ENCODE results near the gene MB21D2. TPM values are rescaled to one million over a fixed set of nuclear protein-coding genes. Genes with fewer than 3 reads are reported as not detected.

MB21D2 gene
- total and polyA plus RNA-seq, 2 donors (not counting 1 experiment from before 2014, with no cell fraction given), result 0.03 to 0.20 TPM

GRCh38 chr3:192827208-192827607 is 90.4 kb downstream of the MB21D2 start:
- ChIA-PET CTCF (no interaction called here), POLR2A (no interaction called here)
- Histone ChIP-seq H3K4me1 (ENCODE audit: control insufficient read depth in 2 of 2, insufficient read depth in 2 of 2, low read length in 2 of 2) (no peaks in the 10 kb centered on the region), H4K20me1 (ENCODE audit: control insufficient read depth, insufficient read depth, low read length, poor library complexity, severe bottlenecking) (no peaks in the 10 kb centered on the region), H3K27me3 (replicated peaks in 1 of 4; ENCODE audit: control extremely low read depth in 1 of 4, control insufficient read depth in 3 of 4, insufficient read depth in 4 of 4, low read length in 3 of 4) (peaks cover 0 to 6% (median 0%) of the 10 kb centered on the region in 4 experiments), H3K79me2 (ENCODE audit: control insufficient read depth, insufficient read depth, low read length) (no peaks in the 10 kb centered on the region), H3K4me2 (replicated peaks; ENCODE audit: low read depth, low read length, poor library complexity, severe bottlenecking) (no peak overlapping the region), H2AFZ (ENCODE audit: insufficient read depth, low read depth, low read length, poor library complexity, severe bottlenecking) (no peak overlapping the region), H3K36me3 (replicated peaks in 1 of 2; ENCODE audit: control extremely low read depth in 1 of 2, control insufficient read depth in 1 of 2, extremely low read depth in 1 of 2, insufficient read depth in 2 of 2, low read length in 1 of 2) (no peaks in the 10 kb centered on the region), H3K27ac (ENCODE audit: low read length in 2 of 2) (no peak overlapping the region), H3K9me3 (ENCODE audit: control extremely low read depth in 1 of 3, control insufficient read depth in 2 of 3, insufficient read depth in 1 of 3, low read length in 2 of 3) (no peaks in the 10 kb centered on the region), H3K4me3 (ENCODE audit: control extremely low read depth in 1 of 5, extremely low read depth in 1 of 5, insufficient read depth in 1 of 5, low read depth in 2 of 5, low read length in 4 of 5) (no peak overlapping the region), H3K9ac (ENCODE audit: low read length) (no peak overlapping the region)
- DNase-seq, result no peak
- ATAC-seq (ENCODE audit: low read depth), result no peak
- Mint-ChIP-seq H3K27ac (no peak overlapping the region), H3K27me3 (peaks cover 1% of the 10 kb centered on the region), H3K4me3 (no peak overlapping the region), H3K4me1 (no peaks in the 10 kb centered on the region), H3K9me3 (ENCODE audit: insufficient read depth) (no peaks in the 10 kb centered on the region)
- TF ChIP-seq CTCF (IDR thresholded peaks at IDR 0.05) (no peak), EZH2 (IDR thresholded peaks at IDR 0.05; ENCODE audit: borderline replicate concordance, insufficient read depth, low read depth, low read length, poor library complexity, severe bottlenecking) (no peak)
- intact Hi-C loops (cut with micrococcal nuclease), result no loop called here
- WGBS (ENCODE audit: insufficient coverage), result no CpG with 5 or more reads among the region's 4 CpGs

GRCh38 chr3:192826214-192827006 is 91.2 kb downstream of the MB21D2 start:
- Histone ChIP-seq H3K36me3 (replicated peaks in 1 of 2; ENCODE audit: control extremely low read depth in 1 of 2, control insufficient read depth in 1 of 2, extremely low read depth in 1 of 2, insufficient read depth in 2 of 2, low read length in 1 of 2) (no peaks in the 10 kb centered on the region), H3K27ac (ENCODE audit: low read length in 2 of 2) (no peak overlapping the region), H3K27me3 (replicated peaks in 1 of 4; ENCODE audit: control extremely low read depth in 1 of 4, control insufficient read depth in 3 of 4, insufficient read depth in 4 of 4, low read length in 3 of 4) (peaks cover 0 to 6% (median 0%) of the 10 kb centered on the region in 4 experiments), H3K4me3 (ENCODE audit: control extremely low read depth in 1 of 5, extremely low read depth in 1 of 5, insufficient read depth in 1 of 5, low read depth in 2 of 5, low read length in 4 of 5) (no peak overlapping the region), H3K4me2 (replicated peaks; ENCODE audit: low read depth, low read length, poor library complexity, severe bottlenecking) (no peak overlapping the region), H4K20me1 (ENCODE audit: control insufficient read depth, insufficient read depth, low read length, poor library complexity, severe bottlenecking) (no peaks in the 10 kb centered on the region), H3K4me1 (ENCODE audit: control insufficient read depth in 2 of 2, insufficient read depth in 2 of 2, low read length in 2 of 2) (no peaks in the 10 kb centered on the region), H3K79me2 (ENCODE audit: control insufficient read depth, insufficient read depth, low read length) (no peaks in the 10 kb centered on the region), H2AFZ (ENCODE audit: insufficient read depth, low read depth, low read length, poor library complexity, severe bottlenecking) (no peak overlapping the region), H3K9ac (ENCODE audit: low read length) (no peak overlapping the region), H3K9me3 (ENCODE audit: control extremely low read depth in 1 of 3, control insufficient read depth in 2 of 3, insufficient read depth in 1 of 3, low read length in 2 of 3) (no peaks in the 10 kb centered on the region)
- intact Hi-C loops (cut with micrococcal nuclease), result no loop called here
- WGBS (ENCODE audit: insufficient coverage), result 100% methylated on average over 1 of the region's 4 CpGs
- Mint-ChIP-seq H3K9me3 (ENCODE audit: insufficient read depth) (no peaks in the 10 kb centered on the region), H3K4me1 (no peaks in the 10 kb centered on the region), H3K27me3 (peaks cover 6% of the 10 kb centered on the region), H3K27ac (no peak overlapping the region), H3K4me3 (no peak overlapping the region)
- CTCF ChIA-PET, result no interaction called here
- ATAC-seq (ENCODE audit: low read depth) (no peak), DNase-seq (no peak)
- TF ChIP-seq CTCF (IDR thresholded peaks at IDR 0.05) (no peak), EZH2 (IDR thresholded peaks at IDR 0.05; ENCODE audit: borderline replicate concordance, insufficient read depth, low read depth, low read length, poor library complexity, severe bottlenecking) (no peak)
- POLR2A ChIA-PET, result no interaction called here

Measured in B cell (primary cell).